ENCODE results near the gene PTRHD1. TPM values are rescaled to one million over a fixed set of nuclear protein-coding genes. Genes with fewer than 3 reads are reported as not detected.

The PTRHD1 gene
- total RNA-seq, 2 experiments from 2014 or later: 15.3 to 15.7 TPM

DNA sequence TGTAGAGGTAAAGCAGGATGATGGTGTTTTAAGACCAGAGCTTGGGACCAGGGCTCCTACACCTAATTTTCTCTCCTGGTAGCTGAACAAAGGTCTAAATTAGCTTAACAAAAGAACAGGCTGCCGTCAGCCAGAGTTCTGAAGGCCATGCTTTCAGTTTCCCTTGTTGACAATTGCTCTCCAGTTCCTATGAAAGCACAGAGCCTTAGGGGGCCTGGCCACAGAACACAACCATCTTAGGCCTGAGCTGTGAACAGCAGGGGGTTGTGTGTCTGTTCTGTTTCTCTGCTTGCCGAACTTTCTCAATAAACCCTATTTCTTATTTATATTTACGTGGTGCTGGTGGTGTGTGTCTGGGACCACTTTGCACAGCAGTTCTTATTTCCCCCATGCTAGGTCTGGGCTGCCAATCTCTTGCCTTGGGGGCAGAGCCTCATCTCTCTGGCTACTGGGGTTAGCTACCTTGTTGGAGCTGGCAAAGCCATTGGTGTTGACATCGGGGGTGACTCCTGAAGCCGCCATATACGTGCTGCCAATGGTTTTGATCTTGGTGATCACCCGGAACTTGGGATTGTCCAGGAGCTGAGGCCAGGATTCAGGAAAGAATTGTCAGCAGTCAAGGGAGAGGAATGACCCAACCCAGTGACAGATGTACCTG lies 29.0 kb upstream of the PTRHD1 start:
- Histone ChIP-seq H3K4me1 (ENCODE audit: insufficient read depth, low read length) (peaks cover 7% of the 10 kb centered on the region), H3K27ac (ENCODE audit: low read depth in 1 of 2, low read length in 2 of 2) (no peak overlapping the region), H3K4me3 (ENCODE audit: low read length) (no peak overlapping the region), H3K9me3 (ENCODE audit: control insufficient read depth in 1 of 2, insufficient read depth in 1 of 2, low read length in 2 of 2) (no peaks in the 10 kb centered on the region), H3K36me3 (ENCODE audit: insufficient read depth, low read length) (peaks cover 41% of the 10 kb centered on the region), H3K27me3 (ENCODE audit: control insufficient read depth in 1 of 2, insufficient read depth in 2 of 2, low read length in 2 of 2) (no peaks in the 10 kb centered on the region)
- ATAC-seq (ENCODE audit: poor library complexity) (no peak), DNase-seq (no peak)
- Mint-ChIP-seq H3K9me3 (no peaks in the 10 kb centered on the region), H3K36me3 (ENCODE audit: low read depth) (peaks cover 38% of the 10 kb centered on the region), H3K4me3 (no peak overlapping the region), H3K27me3 (no peaks in the 10 kb centered on the region), H3K4me1 (ENCODE audit: low read depth) (peaks cover 14% of the 10 kb centered on the region), H3K27ac (no peak overlapping the region)
- ChIA-PET CTCF (no interaction called here), POLR2A (no interaction called here)
- intact Hi-C loops (cut with DNase I, micrococcal nuclease): loop anchor here in 1 of 2 experiments (10.0 kb wide), 1 partner anchor 227 kb away; no protein-coding TSS in a partner anchor
- TF ChIP-seq, protein P1, sequence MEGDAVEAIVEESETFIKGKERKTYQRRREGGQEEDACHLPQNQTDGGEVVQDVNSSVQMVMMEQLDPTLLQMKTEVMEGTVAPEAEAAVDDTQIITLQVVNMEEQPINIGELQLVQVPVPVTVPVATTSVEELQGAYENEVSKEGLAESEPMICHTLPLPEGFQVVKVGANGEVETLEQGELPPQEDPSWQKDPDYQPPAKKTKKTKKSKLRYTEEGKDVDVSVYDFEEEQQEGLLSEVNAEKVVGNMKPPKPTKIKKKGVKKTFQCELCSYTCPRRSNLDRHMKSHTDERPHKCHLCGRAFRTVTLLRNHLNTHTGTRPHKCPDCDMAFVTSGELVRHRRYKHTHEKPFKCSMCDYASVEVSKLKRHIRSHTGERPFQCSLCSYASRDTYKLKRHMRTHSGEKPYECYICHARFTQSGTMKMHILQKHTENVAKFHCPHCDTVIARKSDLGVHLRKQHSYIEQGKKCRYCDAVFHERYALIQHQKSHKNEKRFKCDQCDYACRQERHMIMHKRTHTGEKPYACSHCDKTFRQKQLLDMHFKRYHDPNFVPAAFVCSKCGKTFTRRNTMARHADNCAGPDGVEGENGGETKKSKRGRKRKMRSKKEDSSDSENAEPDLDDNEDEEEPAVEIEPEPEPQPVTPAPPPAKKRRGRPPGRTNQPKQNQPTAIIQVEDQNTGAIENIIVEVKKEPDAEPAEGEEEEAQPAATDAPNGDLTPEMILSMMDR (IDR thresholded peaks at IDR 0.05): no peak

DNA sequence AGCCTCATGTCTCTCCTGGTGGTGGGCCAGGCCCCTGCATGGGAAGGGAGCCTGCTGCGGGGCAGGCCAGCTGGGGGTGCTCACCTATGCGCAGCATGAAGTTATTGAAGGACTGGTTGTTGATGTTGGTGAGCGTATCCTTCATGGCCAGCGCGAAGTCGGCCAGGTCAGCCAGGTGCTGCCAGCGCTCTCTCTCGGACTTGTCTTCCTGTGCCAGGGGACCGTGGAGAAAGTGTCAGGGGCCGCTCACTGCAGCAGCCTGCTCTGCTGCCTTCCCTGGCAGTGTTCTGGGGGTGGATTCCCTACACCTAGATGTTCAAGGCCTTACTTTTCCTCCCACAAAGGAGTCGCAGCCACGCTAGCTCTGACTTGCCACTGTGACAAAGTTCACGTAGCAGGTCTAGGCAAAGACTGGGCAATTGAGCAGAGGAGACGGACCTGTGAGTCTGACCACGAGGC lies 28.3 kb upstream of the PTRHD1 start:
- peaks cover 45% of the 10 kb centered on the region for H3K36me3 Mint-ChIP-seq (ENCODE audit: low read depth)
- Histone ChIP-seq H3K9me3 (ENCODE audit: control insufficient read depth in 1 of 2, insufficient read depth in 1 of 2, low read length in 2 of 2) (no peaks in the 10 kb centered on the region), H3K27ac (ENCODE audit: low read depth in 1 of 2, low read length in 2 of 2) (no peak overlapping the region), H3K4me1 (ENCODE audit: insufficient read depth, low read length) (peaks cover 5% of the 10 kb centered on the region), H3K27me3 (ENCODE audit: control insufficient read depth in 1 of 2, insufficient read depth in 2 of 2, low read length in 2 of 2) (no peaks in the 10 kb centered on the region), H3K4me3 (ENCODE audit: low read length) (no peak overlapping the region), H3K36me3 (ENCODE audit: insufficient read depth, low read length) (peaks cover 47% of the 10 kb centered on the region)
- H3K4me1 Mint-ChIP-seq (ENCODE audit: low read depth): peaks cover 8% of the 10 kb centered on the region
- POLR2A ChIA-PET: no interaction called here
- TF ChIP-seq, protein P1 (IDR thresholded peaks at IDR 0.05): no peak
- DNase-seq (no peak), ATAC-seq (ENCODE audit: poor library complexity) (no peak)
- no peaks in the 10 kb centered on the region for H3K9me3 Mint-ChIP-seq
- CTCF ChIA-PET: no interaction called here
- H3K27me3 Mint-ChIP-seq: no peaks in the 10 kb centered on the region
- H3K27ac Mint-ChIP-seq: no peak overlapping the region
- intact Hi-C loops (cut with DNase I, micrococcal nuclease): loop anchor here in 1 of 2 experiments (10.0 kb wide), 1 partner anchor 227 kb away; no protein-coding TSS in a partner anchor
- no peak overlapping the region for H3K4me3 Mint-ChIP-seq

DNA sequence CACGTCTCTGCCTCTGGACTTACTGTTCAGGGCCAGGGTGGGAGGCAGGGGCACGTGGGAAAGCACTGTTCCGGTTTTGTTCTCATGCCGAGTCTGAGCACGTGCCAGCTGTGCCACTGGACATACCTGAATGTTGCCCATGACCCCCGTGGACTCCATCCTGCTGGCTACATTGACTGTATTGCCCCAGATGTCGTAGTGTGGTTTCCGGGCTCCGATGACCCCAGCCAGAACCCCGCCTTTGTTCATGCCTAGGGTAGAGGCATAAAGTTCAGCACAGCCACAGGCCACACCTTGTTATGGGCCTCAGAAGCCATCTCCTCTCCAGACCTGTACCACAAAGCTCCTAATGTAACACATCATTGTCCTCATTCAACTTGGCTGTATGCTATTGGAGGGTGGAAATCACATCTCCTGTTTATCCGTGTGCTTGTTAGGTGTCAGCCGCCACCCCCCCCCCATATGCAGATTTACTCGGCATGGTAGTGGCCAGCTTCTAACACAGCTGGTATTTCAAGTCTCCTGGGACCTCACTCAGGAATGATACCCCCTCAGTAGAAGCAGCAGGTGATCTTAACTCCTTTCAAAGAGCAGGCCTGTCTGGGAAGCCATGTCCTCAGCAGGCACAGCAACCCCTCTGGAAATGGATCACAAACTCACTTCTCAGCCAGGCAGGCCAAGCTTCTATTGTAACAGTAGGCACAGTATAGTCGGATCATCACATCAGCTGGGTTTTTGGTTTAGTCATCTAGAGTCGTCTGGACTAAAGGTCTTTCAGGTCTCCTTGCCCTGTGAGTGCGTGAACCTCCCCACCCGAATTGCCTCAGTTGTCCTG lies 27.6 kb upstream of the PTRHD1 start:
- no peak for DNase-seq
- TF ChIP-seq, protein P1 (IDR thresholded peaks at IDR 0.05): no peak
- no peak overlapping the region for H3K27ac ChIP-seq (ENCODE audit: low read depth in 1 of 2, low read length in 2 of 2)
- no peaks in the 10 kb centered on the region for H3K27me3 ChIP-seq (ENCODE audit: control insufficient read depth in 1 of 2, insufficient read depth in 2 of 2, low read length in 2 of 2)
- H3K4me1 Mint-ChIP-seq (ENCODE audit: low read depth): peaks cover 1% of the 10 kb centered on the region
- H3K27me3 Mint-ChIP-seq: no peaks in the 10 kb centered on the region
- ChIA-PET CTCF (no interaction called here), POLR2A (no interaction called here)
- H3K36me3 Mint-ChIP-seq (ENCODE audit: low read depth): peaks cover 51% of the 10 kb centered on the region
- no peak overlapping the region for H3K4me3 ChIP-seq (ENCODE audit: low read length)
- H3K9me3 ChIP-seq (ENCODE audit: control insufficient read depth in 1 of 2, insufficient read depth in 1 of 2, low read length in 2 of 2): no peaks in the 10 kb centered on the region
- no peaks in the 10 kb centered on the region for H3K9me3 Mint-ChIP-seq
- no peak overlapping the region for H3K4me3 Mint-ChIP-seq
- intact Hi-C loops (cut with DNase I, micrococcal nuclease): loop anchor here in 1 of 2 experiments (10.0 kb wide), 1 partner anchor 226 kb away; no protein-coding TSS in a partner anchor
- H3K4me1 ChIP-seq (ENCODE audit: insufficient read depth, low read length): no peaks in the 10 kb centered on the region
- ATAC-seq (ENCODE audit: poor library complexity): no peak
- no peak overlapping the region for H3K27ac Mint-ChIP-seq
- peaks cover 54% of the 10 kb centered on the region for H3K36me3 ChIP-seq (ENCODE audit: insufficient read depth, low read length)

All from CD4-positive, alpha-beta T cell (primary cell).